T-helper 17 cell (primary cell): ENCODE measurements around the gene SRGAP1. TPM values are rescaled to one million over a fixed set of nuclear protein-coding genes. Genes with fewer than 3 reads are reported as not detected.

Experiments used
- ATAC-seq: fragments of 150-1000 bp; cut with Tn5 transposase; 2 replicates; pipeline ENCODE4 v1.10.0; 2021; ENCODE audit warnings: mild to moderate bottlenecking, moderate library complexity
- DNase-seq, 3 donors: peaks; one replicate each; pipeline versions ENCODE4 v3.0.0 to v3.0.0-alpha.2; 2020 to 2021
- H3K9me3 ChIP-seq: one replicate; pipeline ENCODE4 v1.7.0; 2013; ENCODE audit warnings: low read length, mild to moderate bottlenecking; ENCODE audit not compliant: control insufficient read depth, poor library complexity, severe bottlenecking
- H3K27ac Mint-ChIP-seq: one replicate; pipeline ENCODE4 v1.8.0; 2022; ENCODE audit warnings: mild to moderate bottlenecking, moderate library complexity, mixed read lengths
- H3K27me3 Mint-ChIP-seq: one replicate; pipeline ENCODE4 v1.8.0; 2022; ENCODE audit warnings: mixed read lengths
- H3K36me3 Mint-ChIP-seq: one replicate; pipeline ENCODE4 v1.8.0; 2022; ENCODE audit warnings: low read depth, mixed read lengths
- H3K4me1 Mint-ChIP-seq: one replicate; pipeline ENCODE4 v1.8.0; 2022; ENCODE audit warnings: mild to moderate bottlenecking, mixed read lengths
- H3K4me3 Mint-ChIP-seq: one replicate; pipeline ENCODE4 v1.8.0; 2022; ENCODE audit warnings: mild to moderate bottlenecking, moderate library complexity, mixed read lengths
- total RNA-seq, 4 donors: library from RNA in 2 of 4; stranded (reverse) in 2 of 4; gene quantifications; one replicate each; pipeline ENCODE4 v1.2.3 and lab custom pipeline; 2022 to 2026

The SRGAP1 gene
- total RNA-seq, 2 donors from 2014 or later: 0.05 to 0.13 TPM

DNA sequence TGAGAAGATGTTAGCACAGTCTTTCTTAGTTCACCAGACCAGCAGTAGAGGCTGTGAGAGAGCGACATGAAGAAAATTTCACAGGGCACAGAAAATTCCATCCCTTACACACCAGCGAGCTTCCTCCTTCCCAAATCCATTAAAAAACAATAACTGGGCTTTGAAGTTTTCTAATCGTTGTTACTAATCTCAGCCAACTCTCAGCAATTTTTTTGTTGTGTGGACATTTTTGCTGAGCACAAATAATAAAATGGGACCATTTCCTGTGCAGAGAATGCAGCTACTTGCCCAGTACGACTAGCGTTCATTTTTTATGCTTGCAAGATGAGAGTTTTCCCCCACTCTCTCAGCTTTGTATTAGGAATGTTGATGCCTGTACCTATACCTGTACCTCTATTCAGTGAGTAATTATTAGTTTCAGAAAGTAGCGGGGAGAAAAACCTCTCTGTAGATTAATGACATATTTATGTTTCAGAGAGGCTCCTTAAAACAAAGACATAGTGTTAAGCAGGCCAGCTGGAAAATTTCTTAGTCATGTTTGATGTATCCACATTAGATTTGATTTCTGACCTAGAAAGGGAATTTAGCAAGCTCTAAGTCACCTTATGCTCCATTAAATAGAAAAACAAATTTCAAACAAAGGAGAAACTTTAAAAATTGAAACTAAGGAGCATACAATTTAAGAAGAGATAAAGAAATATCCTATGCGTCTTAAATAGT, 146.5 kb downstream of the SRGAP1 start:
- DNase-seq: no peak
- peaks cover 2% of the 10 kb centered on the region for H3K36me3 Mint-ChIP-seq
- peaks cover 24% of the 10 kb centered on the region for H3K27me3 Mint-ChIP-seq
- no peaks in the 10 kb centered on the region for H3K9me3 ChIP-seq
- no peak for ATAC-seq
- H3K4me1 Mint-ChIP-seq: peaks cover 2% of the 10 kb centered on the region
- no peak overlapping the region for H3K4me3 Mint-ChIP-seq
- H3K27ac Mint-ChIP-seq: no peak overlapping the region

DNA sequence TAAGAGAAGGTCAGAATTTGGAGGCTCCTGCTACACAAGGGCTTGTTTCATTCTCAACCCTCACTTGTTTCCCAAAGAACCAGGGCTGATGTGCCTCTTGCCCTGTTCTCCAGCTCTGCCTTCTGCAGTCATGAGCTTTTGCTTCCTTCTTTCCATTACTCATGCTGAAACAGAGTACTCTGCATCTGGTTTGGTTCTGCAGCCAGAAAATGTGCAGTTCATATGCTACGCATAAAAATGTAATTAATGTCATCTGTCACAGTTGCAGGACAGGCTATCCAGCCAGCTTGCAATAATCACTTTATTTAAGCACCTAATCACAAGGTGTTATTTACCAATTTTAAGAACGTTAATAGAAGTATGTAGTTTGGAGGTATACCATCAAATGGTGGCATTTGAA, 150.2 kb downstream of the SRGAP1 start:
- H3K36me3 Mint-ChIP-seq: peaks cover 2% of the 10 kb centered on the region

DNA sequence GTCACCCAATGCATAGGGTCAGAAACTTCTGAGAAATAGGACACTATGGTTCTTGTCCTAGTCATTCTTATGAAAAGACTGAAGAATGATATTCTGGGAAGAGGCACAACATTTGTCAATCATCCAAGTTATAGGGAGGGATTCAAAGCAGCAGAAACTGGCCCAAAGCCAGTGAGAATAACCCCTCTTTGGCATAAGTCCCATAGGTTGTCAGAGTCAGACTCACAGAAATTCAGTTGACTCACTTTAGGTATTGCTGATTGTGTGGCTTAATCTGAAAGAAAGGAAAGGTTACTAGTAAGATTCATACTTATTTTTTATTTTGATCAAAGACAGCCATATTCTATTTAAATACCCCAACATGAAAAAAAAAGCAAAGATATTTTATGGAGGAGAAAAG, 151.0 kb downstream of the SRGAP1 start:
- H3K4me3 Mint-ChIP-seq: no peak overlapping the region
- no peak overlapping the region for H3K27ac Mint-ChIP-seq
- no peaks in the 10 kb centered on the region for H3K4me1 Mint-ChIP-seq
- H3K9me3 ChIP-seq: no peaks in the 10 kb centered on the region
- H3K27me3 Mint-ChIP-seq: peaks cover 15% of the 10 kb centered on the region
- no peak for ATAC-seq
- DNase-seq: no peak
- no peaks in the 10 kb centered on the region for H3K36me3 Mint-ChIP-seq

More for the DNA sequence above, 150.2 kb downstream of the SRGAP1 start:
- no peaks in the 10 kb centered on the region for H3K4me1 Mint-ChIP-seq
- no peak overlapping the region for H3K4me3 Mint-ChIP-seq
- no peak for DNase-seq
- peaks cover 19% of the 10 kb centered on the region for H3K27me3 Mint-ChIP-seq
- ATAC-seq: no peak
- H3K27ac Mint-ChIP-seq: no peak overlapping the region
- H3K9me3 ChIP-seq: no peaks in the 10 kb centered on the region

DNA sequence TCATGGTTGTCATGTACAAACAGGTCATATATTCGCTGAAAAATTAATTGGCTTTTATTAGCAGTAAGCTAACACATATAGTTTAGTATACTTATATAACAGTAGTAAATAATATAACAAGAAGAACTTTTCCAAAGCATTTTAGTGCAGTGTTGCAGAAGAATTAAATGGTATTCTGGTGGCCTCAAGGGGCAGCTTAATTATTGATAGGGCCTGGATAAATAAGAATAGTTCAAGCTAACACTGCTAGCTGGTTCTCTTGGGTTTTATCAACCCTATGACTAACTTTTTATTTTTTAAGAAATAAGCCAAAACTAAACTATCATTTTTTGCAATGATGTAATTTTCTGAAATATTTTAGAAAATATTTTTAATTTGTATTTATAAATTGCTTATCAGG, 152.1 kb downstream of the SRGAP1 start:
- DNase-seq (no peak), ATAC-seq (no peak)
- H3K9me3 ChIP-seq: no peaks in the 10 kb centered on the region
- no peak overlapping the region for H3K4me3 Mint-ChIP-seq
- H3K4me1 Mint-ChIP-seq: no peaks in the 10 kb centered on the region
- no peak overlapping the region for H3K27ac Mint-ChIP-seq
- no peaks in the 10 kb centered on the region for H3K36me3 Mint-ChIP-seq
- peaks cover 14% of the 10 kb centered on the region for H3K27me3 Mint-ChIP-seq

DNA sequence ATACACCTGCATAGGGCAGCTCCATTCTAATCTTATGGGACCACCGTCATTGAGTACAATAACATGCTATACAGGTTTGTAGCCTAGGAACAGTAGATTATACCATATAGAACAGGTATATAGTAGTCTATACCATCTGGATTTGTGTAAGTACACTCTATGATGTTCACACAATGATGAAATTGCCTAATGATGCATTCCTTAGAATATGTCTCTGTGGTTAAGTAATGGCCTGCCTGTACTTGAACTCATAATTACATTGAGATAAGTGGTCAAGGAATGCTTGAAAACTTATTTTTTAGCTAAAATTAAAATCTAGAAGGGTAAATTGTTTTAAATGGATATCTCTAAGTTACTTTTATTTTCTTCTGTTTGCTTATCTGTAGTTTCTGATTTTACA, 152.7 kb downstream of the SRGAP1 start:
- no peak for DNase-seq
- no peaks in the 10 kb centered on the region for H3K36me3 Mint-ChIP-seq

DNA sequence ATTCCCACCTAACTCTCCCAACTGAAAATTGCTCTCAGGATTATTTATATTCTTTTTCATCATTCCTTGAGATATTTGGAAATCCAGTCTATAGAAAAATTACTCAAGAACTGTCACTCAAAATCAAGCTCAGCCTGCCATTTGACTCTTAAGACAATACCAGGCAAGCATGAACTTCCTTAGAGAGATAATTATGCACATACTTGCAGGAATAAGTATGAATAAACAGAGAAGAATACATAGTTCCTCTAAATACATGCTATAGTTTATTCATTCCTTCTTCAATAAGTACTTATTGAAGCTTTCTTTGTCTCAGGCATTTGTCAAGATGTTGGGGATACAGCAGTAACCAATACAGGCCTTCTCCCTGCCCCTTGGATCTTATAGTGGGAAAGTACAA, 154.1 kb downstream of the SRGAP1 start:
- no peaks in the 10 kb centered on the region for H3K9me3 ChIP-seq
- no peak for ATAC-seq
- DNase-seq: no peak
- H3K27me3 Mint-ChIP-seq: no peaks in the 10 kb centered on the region
- H3K4me1 Mint-ChIP-seq: no peaks in the 10 kb centered on the region
- no peak overlapping the region for H3K27ac Mint-ChIP-seq
- H3K36me3 Mint-ChIP-seq: peaks cover 2% of the 10 kb centered on the region
- H3K4me3 Mint-ChIP-seq: no peak overlapping the region

More for the DNA sequence above, 152.7 kb downstream of the SRGAP1 start:
- no peak for ATAC-seq
- Mint-ChIP-seq H3K4me1 (no peaks in the 10 kb centered on the region), H3K4me3 (no peak overlapping the region), H3K27ac (no peak overlapping the region), H3K27me3 (peaks cover 8% of the 10 kb centered on the region)
- H3K9me3 ChIP-seq: no peaks in the 10 kb centered on the region

DNA sequence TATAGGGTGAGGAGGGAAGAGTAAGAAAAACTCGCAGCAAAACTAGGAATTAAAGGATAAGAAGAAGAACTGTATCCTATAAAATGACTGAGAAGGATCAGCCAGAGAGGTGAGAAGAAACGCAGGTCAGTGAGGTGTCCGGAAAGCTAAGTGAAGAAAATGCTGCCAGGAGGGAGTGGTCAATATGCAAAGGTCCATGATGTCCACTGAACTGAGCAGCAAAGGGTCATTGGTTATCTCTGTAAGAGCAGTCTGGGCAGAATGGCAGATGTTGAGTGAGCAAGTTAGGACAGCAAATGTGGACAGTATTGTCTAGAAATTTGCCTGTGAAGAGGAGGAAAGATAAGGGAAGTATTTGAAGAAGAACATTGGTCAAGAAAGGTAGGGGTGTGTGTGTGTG, 155.4 kb downstream of the SRGAP1 start:
- Mint-ChIP-seq H3K27me3 (no peaks in the 10 kb centered on the region), H3K27ac (no peak overlapping the region), H3K36me3 (peaks cover 2% of the 10 kb centered on the region), H3K4me3 (no peak overlapping the region), H3K4me1 (no peaks in the 10 kb centered on the region)
- DNase-seq: no peak
- no peak for ATAC-seq
- no peaks in the 10 kb centered on the region for H3K9me3 ChIP-seq

DNA sequence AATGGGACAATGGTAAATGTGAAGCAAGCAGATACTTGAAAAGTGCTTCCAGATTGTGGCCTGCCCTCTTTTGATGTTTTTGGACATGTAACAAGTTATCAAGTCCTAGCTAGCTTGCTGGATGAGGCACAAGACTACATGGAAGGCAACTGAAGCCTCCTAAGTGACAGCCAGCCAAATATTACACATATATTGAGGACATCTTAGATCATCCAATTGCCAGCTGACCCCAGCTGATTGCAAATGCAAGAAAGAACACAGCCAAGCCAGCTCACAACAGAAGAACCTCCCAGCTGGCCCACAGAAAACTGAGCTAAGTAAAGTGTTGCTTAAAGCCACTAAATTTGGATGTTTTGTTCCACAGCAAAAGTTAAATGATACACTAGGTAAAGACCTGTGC, 156.9 kb downstream of the SRGAP1 start:
- Mint-ChIP-seq H3K4me3 (no peak overlapping the region), H3K36me3 (peaks cover 2% of the 10 kb centered on the region), H3K4me1 (no peaks in the 10 kb centered on the region), H3K27me3 (no peaks in the 10 kb centered on the region), H3K27ac (no peak overlapping the region)
- ATAC-seq: no peak
- DNase-seq: no peak
- no peaks in the 10 kb centered on the region for H3K9me3 ChIP-seq

DNA sequence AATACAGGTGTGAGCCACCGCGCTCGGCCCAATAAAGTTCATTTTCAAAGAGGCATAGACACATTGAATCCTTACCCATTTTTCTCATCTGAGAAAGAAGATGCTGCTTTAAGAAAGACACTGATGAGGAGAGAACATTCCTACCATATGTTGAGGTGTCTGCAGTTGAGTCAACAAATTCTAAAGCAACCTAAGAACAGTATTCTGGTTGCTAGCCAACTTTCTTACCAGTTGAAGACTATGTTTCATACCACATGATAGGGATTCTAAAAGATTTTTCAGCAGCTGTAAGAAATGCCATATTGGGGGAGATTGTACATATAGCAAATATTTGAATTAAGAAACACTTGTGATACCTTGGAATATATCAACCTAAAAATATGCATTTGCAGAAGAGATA, 160.1 kb downstream of the SRGAP1 start:
- H3K9me3 ChIP-seq: no peaks in the 10 kb centered on the region
- no peak for DNase-seq
- H3K27me3 Mint-ChIP-seq: no peaks in the 10 kb centered on the region
- no peaks in the 10 kb centered on the region for H3K4me1 Mint-ChIP-seq
- H3K4me3 Mint-ChIP-seq: no peak overlapping the region
- no peak for ATAC-seq
- H3K27ac Mint-ChIP-seq: no peak overlapping the region
- peaks cover 2% of the 10 kb centered on the region for H3K36me3 Mint-ChIP-seq

DNA sequence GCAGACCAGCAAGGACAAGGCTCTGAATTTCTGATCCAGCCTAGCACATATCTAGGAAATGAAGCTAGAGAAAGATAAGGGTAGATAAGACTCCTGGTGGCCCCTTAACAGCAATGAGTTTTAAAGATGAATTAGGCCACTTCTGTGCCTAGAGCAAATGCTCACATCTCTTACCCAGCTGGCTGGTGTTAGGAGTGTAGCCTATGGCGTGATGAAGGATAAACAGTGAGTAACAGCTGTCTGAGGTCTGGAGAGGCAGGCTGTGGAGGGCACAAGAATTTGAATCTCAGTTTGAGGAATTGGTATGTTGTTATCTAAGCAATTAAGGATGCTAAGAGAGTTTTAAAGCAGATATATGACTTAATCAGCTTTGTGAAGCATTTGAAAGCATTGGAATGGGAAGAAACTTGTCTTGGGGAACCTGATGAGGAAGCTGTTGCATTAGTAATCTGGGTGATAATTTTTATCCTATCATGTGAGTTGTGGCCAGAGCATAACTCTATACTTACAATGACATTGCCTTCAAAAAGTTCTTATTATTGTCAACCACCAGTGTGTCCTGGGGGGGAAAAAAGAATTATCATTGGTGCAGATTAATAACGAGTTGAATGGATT, 161.8 kb downstream of the SRGAP1 start:
- DNase-seq (no peak), ATAC-seq (no peak)
- peaks cover 2% of the 10 kb centered on the region for H3K36me3 Mint-ChIP-seq
- no peak overlapping the region for H3K27ac Mint-ChIP-seq
- no peak overlapping the region for H3K4me3 Mint-ChIP-seq
- no peaks in the 10 kb centered on the region for H3K9me3 ChIP-seq
- no peaks in the 10 kb centered on the region for H3K4me1 Mint-ChIP-seq
- H3K27me3 Mint-ChIP-seq: no peaks in the 10 kb centered on the region

DNA sequence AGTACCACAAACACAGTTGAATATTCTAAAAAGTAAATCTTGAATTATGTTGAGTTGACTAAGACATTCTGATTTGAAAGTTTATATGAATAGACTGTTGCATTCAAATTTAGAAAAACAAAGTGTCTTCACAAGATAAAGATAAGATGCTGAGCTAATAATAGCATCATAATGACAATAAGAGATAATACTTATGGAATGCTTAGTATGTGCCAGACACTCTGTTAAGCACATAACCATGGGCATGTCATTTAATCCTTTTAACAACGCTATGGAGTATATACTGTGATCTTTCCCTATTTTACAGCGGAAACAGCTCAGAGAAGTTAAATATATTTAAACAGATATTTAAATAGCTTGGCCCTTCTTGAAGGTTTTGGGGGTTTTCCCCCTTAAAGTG, 163.4 kb downstream of the SRGAP1 start:
- Mint-ChIP-seq H3K4me1 (no peaks in the 10 kb centered on the region), H3K4me3 (no peak overlapping the region)
- ATAC-seq: no peak

DNA sequence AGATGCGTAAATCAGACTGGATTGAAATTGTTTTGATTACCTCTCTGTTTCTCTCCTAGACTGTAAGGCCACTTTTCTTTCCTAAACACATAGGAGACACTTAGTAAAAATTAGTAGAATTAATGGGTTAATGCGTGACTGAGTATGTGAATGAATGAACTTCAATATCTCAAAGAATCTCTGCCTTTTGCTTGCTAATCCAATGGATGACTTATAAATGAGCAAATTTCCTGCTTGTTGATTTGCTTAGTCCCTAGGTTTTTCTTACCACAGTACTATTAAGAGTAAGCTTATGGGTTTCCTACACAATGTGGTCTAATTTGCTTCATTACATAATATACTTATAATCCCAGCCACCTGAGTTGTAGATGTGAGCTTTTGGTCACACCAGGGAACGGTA, 164.1 kb downstream of the SRGAP1 start:
- Mint-ChIP-seq H3K4me3 (no peak overlapping the region), H3K27ac (no peak overlapping the region), H3K4me1 (no peaks in the 10 kb centered on the region), H3K36me3 (no peaks in the 10 kb centered on the region), H3K27me3 (no peaks in the 10 kb centered on the region)
- H3K9me3 ChIP-seq: no peaks in the 10 kb centered on the region
- no peak for ATAC-seq
- no peak for DNase-seq

More for the DNA sequence above, 163.4 kb downstream of the SRGAP1 start:
- no peak for DNase-seq
- Mint-ChIP-seq H3K36me3 (peaks cover under 1% of the 10 kb centered on the region), H3K27ac (no peak overlapping the region), H3K27me3 (no peaks in the 10 kb centered on the region)
- H3K9me3 ChIP-seq: no peaks in the 10 kb centered on the region

DNA sequence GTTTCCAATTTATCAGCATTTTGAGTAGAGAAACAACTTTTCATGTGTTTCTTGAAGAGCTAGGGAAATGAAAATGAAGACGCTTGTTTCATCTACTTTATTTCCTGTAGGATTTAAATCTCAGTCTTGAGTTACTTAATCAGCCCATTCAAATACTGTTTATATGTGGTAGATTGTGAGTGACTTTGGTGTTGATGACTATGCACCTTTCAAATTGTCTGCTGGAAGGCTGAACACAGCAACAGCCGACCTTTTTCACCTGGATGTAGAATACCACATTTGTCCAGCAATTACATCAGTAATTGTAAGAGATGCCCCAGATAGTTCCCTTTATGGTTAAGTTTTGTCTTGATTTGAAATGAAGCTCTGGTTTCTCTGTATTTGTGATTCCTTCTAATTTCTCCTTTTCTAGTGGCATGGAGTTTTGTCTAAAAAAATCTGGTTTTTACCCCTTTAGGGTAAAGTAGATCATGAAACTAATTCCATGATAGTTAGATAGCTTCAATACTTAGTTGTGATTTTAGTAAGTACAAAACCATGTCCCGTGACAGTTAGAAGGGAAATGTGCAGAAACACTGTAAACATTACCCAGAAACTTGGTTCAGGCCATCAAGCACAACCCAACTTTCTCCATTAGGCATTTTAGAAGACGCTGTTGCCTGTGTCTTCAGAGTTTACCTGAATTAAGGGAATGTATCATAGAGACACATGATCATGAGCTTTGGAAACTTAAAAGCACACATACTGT, 165.0 kb downstream of the SRGAP1 start:
- ATAC-seq (no peak), DNase-seq (no peak)
- no peaks in the 10 kb centered on the region for H3K4me1 Mint-ChIP-seq
- no peak overlapping the region for H3K27ac Mint-ChIP-seq
- no peaks in the 10 kb centered on the region for H3K27me3 Mint-ChIP-seq
- H3K4me3 Mint-ChIP-seq: no peak overlapping the region
- no peaks in the 10 kb centered on the region for H3K36me3 Mint-ChIP-seq
- H3K9me3 ChIP-seq: no peaks in the 10 kb centered on the region
